Aorta (tissue), 5 donors: ENCODE measurements around the gene GALT. TPM values are rescaled to one million over a fixed set of nuclear protein-coding genes. Genes with fewer than 3 reads are reported as not detected.

Experiments
- ATAC-seq: fragments of 200-7000 bp; cut with Tn5 transposase; one replicate; pipeline ENCODE4 v1.9.1; 2022; ENCODE audit warnings: moderate library complexity; ENCODE audit not compliant: low FRiP score
- DNase-seq, 2 donors: peaks; one replicate each; pipeline ENCODE4 v3.0.0-alpha.2; 2020
- H3K27ac ChIP-seq, 2 donors: one replicate each; pipeline ENCODE4 v1.5.1; 2013; ENCODE audit warnings: low read length in 2 of 2, mild to moderate bottlenecking in 2 of 2, moderate library complexity in 2 of 2, control low read depth in 1 of 2, inconsistent platforms in 1 of 2, low read depth in 1 of 2
- H3K27me3 ChIP-seq, 2 donors: one replicate each; pipeline ENCODE4 v1.6.1; 2013; ENCODE audit warnings: control low read depth in 1 of 2, low read length in 1 of 2, mild to moderate bottlenecking in 1 of 2, moderate library complexity in 1 of 2; ENCODE audit not compliant: insufficient read depth in 2 of 2, control insufficient read depth in 1 of 2
- H3K36me3 ChIP-seq, 2 donors: one replicate each; pipeline ENCODE4 v1.6.1; 2013; ENCODE audit warnings: control low read depth in 1 of 2, low read length in 1 of 2, mild to moderate bottlenecking in 1 of 2; ENCODE audit not compliant: insufficient read depth in 2 of 2, control insufficient read depth in 1 of 2
- H3K4me1 ChIP-seq, 2 donors: one replicate each; pipeline ENCODE4 v1.6.1; 2013; ENCODE audit warnings: low read length in 2 of 2, control low read depth in 1 of 2, mild to moderate bottlenecking in 1 of 2, moderate library complexity in 1 of 2; ENCODE audit not compliant: insufficient read depth in 2 of 2, control insufficient read depth in 1 of 2
- H3K4me3 ChIP-seq, 2 donors: one replicate each; pipeline ENCODE4 v1.5.1; 2013; ENCODE audit warnings: low read length in 2 of 2, control low read depth in 1 of 2, mild to moderate bottlenecking in 1 of 2
- H3K9me3 ChIP-seq: one replicate; pipeline ENCODE4 v1.6.1; 2013; ENCODE audit warnings: mild to moderate bottlenecking, low read length; ENCODE audit not compliant: control insufficient read depth
- WGBS, 2 donors: extraction: QIAGEN DNeasy Blood & Tissue Kit; methylation state at CpG; one replicate each; pipeline ENCODE4 v1.1.7; 2013; 5-methylcytosine and 5-hydroxymethylcytosine counted together
- intact Hi-C, 2 donors: fragments of 100-400 bp; cut with DNase I; formaldehyde crosslinking; loops; one replicate each; pipeline versions ENCODE4 v1.14.2 to v1.15.0; 2022
- long read RNA-seq, 2 donors: library from polyadenylated mRNA; unstranded; transcript quantifications; one replicate each; pipeline ENCODE4 v2.0.0, GENCODE V29; 2020 to 2021
- polyA plus RNA-seq, 2 donors: library from polyadenylated mRNA; stranded (reverse); fragments of 200-250 nt; gene quantifications; one replicate each; pipeline ENCODE4 v1.2.3, GENCODE V29; 2013
- total RNA-seq, 2 donors: library from RNA; stranded (reverse); fragmentation: NEBNext Ultra II Directional; extraction: Animal tissue kit (Norgen Biotek cat#: 25700); gene quantifications; one replicate each; pipeline ENCODE4 v1.2.1, GENCODE V29; 2021
- donor health status: healthy with polysubstance abuse.
- donor health status: Bipolar disorder and iron deficiency.
- donor health status: DM: no; HTN: no; CAD: no.
- donor health status: DM: no; HTN: no; CAD: no.
- donor health status: DM: yes; HTN: yes; CAD: no.

The GALT gene
- total RNA-seq: 10 to 100 TPM; 27.2 to 50.9 TPM
- polyA plus RNA-seq: 10 to 100 TPM; 29.2 to 98.1 TPM
- long read RNA-seq, donor 1, transcript GALT-201 (11 exons, 1,768 nt): major isoform, 15 of 69 reads
- long read RNA-seq, donor 1, partial matches to known transcripts: 15 of 69 reads
- long read RNA-seq, donor 1, other reads (novel, unspliced or antisense): 36 of 69 reads
- long read RNA-seq, donor 2, partial matches to known transcripts: 2 of 13 reads
- long read RNA-seq, donor 2, other reads (novel, unspliced or antisense): 10 of 13 reads

- Histone ChIP-seq H3K4me3 (peak within 1 kb of the TSS; percentile 15 to 55), H3K27me3 (no peaks in the 10 kb centered on the region), H3K27ac (peak within 1 kb of the TSS in 1 of 2 donors; percentile 60), H3K9me3 (no peaks in the 10 kb centered on the region), H3K4me1 (no peaks in the 10 kb centered on the region), H3K36me3 (no peaks in the 10 kb centered on the region)
- 5 to 6% methylated on average over 43 of the region's 43 CpGs for WGBS, 2 donors
- intact Hi-C loops: no loop called here
- ATAC-seq (peak; percentile 94), DNase-seq (peak; percentile 96 to 98)
These were observed at the start of gene GALT for GRCh38 chr9:34646211-34647083. TSS of gene GALT (plus strand) at chr9:34646675. CDS start at chr9:34646705, 30 bp downstream.

GRCh38 chr9:34599546-34599945 is 46.9 kb upstream of the GALT start:
- intact Hi-C loops: loop anchor here (5.0 to 10.0 kb wide), 2 partner anchors 142 to 265 kb away; partner anchors contain the start of genes DNAI1 (in 1 of the 2) and FAM219A (in 1 of the 2)
- no peak overlapping the region for H3K27ac ChIP-seq
- no peaks in the 10 kb centered on the region for H3K4me1 ChIP-seq
- no peaks in the 10 kb centered on the region for H3K27me3 ChIP-seq
- DNase-seq: no peak
- 50 to 54% methylated on average over 1 of the region's 1 CpG for WGBS, 2 donors
- H3K36me3 ChIP-seq: no peaks in the 10 kb centered on the region
- no peaks in the 10 kb centered on the region for H3K9me3 ChIP-seq
- H3K4me3 ChIP-seq: no peak overlapping the region
- ATAC-seq: no peak

- H3K36me3 ChIP-seq: no peaks in the 10 kb centered on the region
- intact Hi-C loops: loop anchor here in 1 of 2 donors (5.0 to 10.0 kb wide), 3 partner anchors 99 to 264 kb away; no protein-coding TSS in a partner anchor
- no peak overlapping the region for H3K27ac ChIP-seq
- DNase-seq: no peak
- 16 to 20% methylated on average over 1 of the region's 1 CpG for WGBS, 2 donors
- H3K9me3 ChIP-seq: no peaks in the 10 kb centered on the region
- no peaks in the 10 kb centered on the region for H3K27me3 ChIP-seq
- no peak overlapping the region for H3K4me3 ChIP-seq
- no peak for ATAC-seq
- no peaks in the 10 kb centered on the region for H3K4me1 ChIP-seq
These were observed 45.6 kb upstream of the GALT start for GRCh38 chr9:34600908-34601307.

- ATAC-seq (no peak), DNase-seq (no peak)
- no peaks in the 10 kb centered on the region for H3K36me3 ChIP-seq
- no peaks in the 10 kb centered on the region for H3K4me1 ChIP-seq
- no peak overlapping the region for H3K4me3 ChIP-seq
- intact Hi-C loops: loop anchor here in 1 of 2 donors (5.0 to 10.0 kb wide), 3 partner anchors 100 to 265 kb away; no protein-coding TSS in a partner anchor
- H3K27ac ChIP-seq: no peak overlapping the region
- H3K9me3 ChIP-seq: no peaks in the 10 kb centered on the region
- WGBS, 2 donors: 77 to 78% methylated on average over 6 of the region's 6 CpGs
- no peaks in the 10 kb centered on the region for H3K27me3 ChIP-seq
These were observed 44.4 kb upstream of the GALT start for GRCh38 chr9:34601937-34602573.

GRCh38 chr9:34603610-34604231 is 42.8 kb upstream of the GALT start:
- H3K4me1 ChIP-seq: no peaks in the 10 kb centered on the region
- ATAC-seq: peak; percentile 89
- 44 to 54% methylated on average over 4 of the region's 4 CpGs for WGBS, 2 donors
- DNase-seq: peak; percentile 85 to 94
- no peaks in the 10 kb centered on the region for H3K27me3 ChIP-seq
- H3K36me3 ChIP-seq: no peaks in the 10 kb centered on the region
- no peak overlapping the region for H3K27ac ChIP-seq
- H3K9me3 ChIP-seq: no peaks in the 10 kb centered on the region
- intact Hi-C loops: loop anchor here in 1 of 2 donors (5.0 to 10.0 kb wide), 3 partner anchors 101 to 266 kb away; no protein-coding TSS in a partner anchor
- H3K4me3 ChIP-seq: no peak overlapping the region

GRCh38 chr9:34606190-34606589 is 40.3 kb upstream of the GALT start:
- Histone ChIP-seq H3K4me1 (no peaks in the 10 kb centered on the region), H3K9me3 (no peaks in the 10 kb centered on the region), H3K4me3 (no peak overlapping the region), H3K27me3 (no peaks in the 10 kb centered on the region), H3K36me3 (no peaks in the 10 kb centered on the region), H3K27ac (no peak overlapping the region)
- DNase-seq (no peak), ATAC-seq (no peak)
- intact Hi-C loops: loop anchor here in 1 of 2 donors (10.0 kb wide), 1 partner anchor 171 kb away; no protein-coding TSS in a partner anchor

- ATAC-seq: no peak
- Histone ChIP-seq H3K36me3 (no peaks in the 10 kb centered on the region), H3K27me3 (no peaks in the 10 kb centered on the region), H3K27ac (no peak overlapping the region), H3K4me1 (no peaks in the 10 kb centered on the region), H3K4me3 (no peak overlapping the region), H3K9me3 (no peaks in the 10 kb centered on the region)
- intact Hi-C loops: loop anchor here in 1 of 2 donors (10.0 kb wide), 1 partner anchor 172 kb away; no protein-coding TSS in a partner anchor
- WGBS, 2 donors: 83 to 87% methylated on average over 3 of the region's 3 CpGs
- DNase-seq: no peak
These were observed 39.6 kb upstream of the GALT start for GRCh38 chr9:34606905-34607304.

GRCh38 chr9:34607331-34607730 is 39.1 kb upstream of the GALT start:
- 53 to 57% methylated on average over 2 of the region's 2 CpGs for WGBS, 2 donors
- DNase-seq: no peak
- Histone ChIP-seq H3K4me3 (no peak overlapping the region), H3K27me3 (no peaks in the 10 kb centered on the region), H3K4me1 (no peaks in the 10 kb centered on the region), H3K27ac (no peak overlapping the region), H3K36me3 (no peaks in the 10 kb centered on the region), H3K9me3 (no peaks in the 10 kb centered on the region)
- no peak for ATAC-seq
- intact Hi-C loops: loop anchor here in 1 of 2 donors (10.0 kb wide), 1 partner anchor 173 kb away; no protein-coding TSS in a partner anchor
